ENCODE data around the gene FLNB. TPM values are rescaled to one million over a fixed set of nuclear protein-coding genes. Genes with fewer than 3 reads are reported as not detected.
A peak's percentile ranks its signal among the peaks of the same experiment; 100 is the strongest.

FLNB gene
- total and polyA plus RNA-seq, 8 donors: 85.2 to 152 (median 102) TPM

- H3K4me1 ChIP-seq: no peaks in the 10 kb centered on the region
- TF ChIP-seq CTCF (IDR thresholded peaks at IDR 0.05): no peak
- peak in 1 of 4 donors; percentile 16 for ATAC-seq
- no peak overlapping the region for H3K27ac ChIP-seq
- H3K27me3 ChIP-seq: no peaks in the 10 kb centered on the region
- FAIRE-seq: no peak
- no peak for DNase-seq
- no peak overlapping the region for H3K4me3 ChIP-seq
- no peaks in the 10 kb centered on the region for H3K9me3 ChIP-seq
- WGBS, 2 donors: 76% methylated on average over 10 of the region's 10 CpGs
- peaks cover 0 to 50% (median 26%) of the 10 kb centered on the region in 3 donors for H3K36me3 ChIP-seq
- intact Hi-C loops (cut with DNase I): no loop called here
Measured at GRCh38 chr3:58129041-58129770, 121.0 kb downstream of the FLNB start.

GRCh38 chr3:58130591-58130990 is 122.4 kb downstream of the FLNB start:
- H3K27me3 ChIP-seq: no peaks in the 10 kb centered on the region
- ATAC-seq (no peak), FAIRE-seq (no peak), DNase-seq (no peak)
- H3K4me3 ChIP-seq: no peak overlapping the region
- no peak overlapping the region for H3K27ac ChIP-seq
- intact Hi-C loops (cut with DNase I): no loop called here
- peaks cover 0 to 43% (median 15%) of the 10 kb centered on the region in 3 donors for H3K36me3 ChIP-seq
- no peak for TF ChIP-seq CTCF (IDR thresholded peaks at IDR 0.05)
- no peaks in the 10 kb centered on the region for H3K9me3 ChIP-seq
- H3K4me1 ChIP-seq: no peaks in the 10 kb centered on the region
- WGBS, 2 donors: 93% methylated on average over 11 of the region's 11 CpGs

- TF ChIP-seq CTCF (IDR thresholded peaks at IDR 0.05): no peak
- DNase-seq (no peak), ATAC-seq (no peak), FAIRE-seq (no peak)
- H3K4me3 ChIP-seq: no peak overlapping the region
- no peak overlapping the region for H3K27ac ChIP-seq
- 91 to 94% methylated on average over 6 of the region's 6 CpGs for WGBS, 2 donors
- H3K4me1 ChIP-seq: no peaks in the 10 kb centered on the region
- intact Hi-C loops (cut with DNase I): no loop called here
- no peaks in the 10 kb centered on the region for H3K27me3 ChIP-seq
- peaks cover 0 to 43% (median 10%) of the 10 kb centered on the region in 3 donors for H3K36me3 ChIP-seq
- no peaks in the 10 kb centered on the region for H3K9me3 ChIP-seq
Measured at GRCh38 chr3:58131101-58131825, 123.0 kb downstream of the FLNB start.

GRCh38 chr3:58132850-58133249 is 124.6 kb downstream of the FLNB start:
- Histone ChIP-seq H3K27me3 (no peaks in the 10 kb centered on the region), H3K4me1 (no peaks in the 10 kb centered on the region), H3K9me3 (no peaks in the 10 kb centered on the region), H3K36me3 (peaks cover 0 to 42% (median 14%) of the 10 kb centered on the region in 3 donors), H3K4me3 (no peak overlapping the region), H3K27ac (no peak overlapping the region)
- no peak for DNase-seq
- FAIRE-seq: no peak
- no peak for TF ChIP-seq CTCF (IDR thresholded peaks at IDR 0.05)
- WGBS, 2 donors: 97 to 98% methylated on average over 4 of the region's 4 CpGs
- ATAC-seq: no peak
- intact Hi-C loops (cut with DNase I): no loop called here

GRCh38 chr3:58134468-58134867 is 126.2 kb downstream of the FLNB start:
- no peaks in the 10 kb centered on the region for H3K9me3 ChIP-seq
- intact Hi-C loops (cut with DNase I): no loop called here
- no peak overlapping the region for H3K4me3 ChIP-seq
- ATAC-seq (peak; percentile 43 to 70 (median 56)), FAIRE-seq (no peak), DNase-seq (peak in 2 of 6 donors; percentile 34 to 47)
- peaks cover 0 to 55% (median 16%) of the 10 kb centered on the region in 3 donors for H3K36me3 ChIP-seq
- TF ChIP-seq CTCF (IDR thresholded peaks at IDR 0.05): no peak
- H3K4me1 ChIP-seq: no peaks in the 10 kb centered on the region
- H3K27ac ChIP-seq: no peak overlapping the region
- no peaks in the 10 kb centered on the region for H3K27me3 ChIP-seq
- 46 to 58% methylated on average over 5 of the region's 5 CpGs for WGBS, 2 donors

Measured in pancreas (tissue), 10 donors.